Peyer's patch (tissue), 4 donors: Measurements from ENCODE around the gene MAN1A2.
"Not testable (repeated sequence)": the region's sequence is repeated elsewhere in the genome, so short reads cannot be mapped to it uniquely, and the experiment has no call there.

Experiments used
- POLR2A ChIP-seq, 2 donors: fragments of 450-650 bp; IDR thresholded peaks; one replicate each; pipeline ENCODE4 v1.5.1; 2017; ENCODE audit warnings: antibody characterized with exemption in 2 of 2, mild to moderate bottlenecking in 2 of 2, moderate library complexity in 2 of 2
- TF ChIP-seq, protein P1 (sequence below), 6 experiments: fragments of 450-650 bp in 4 of 6; fragments of 200-600 bp in 2 of 6; sonication (generic) in 1 of 6; IDR thresholded peaks; one replicate each; pipeline ENCODE4 v1.5.1; 2017 to 2019; ENCODE audit warnings: antibody characterized with exemption in 6 of 6, mild to moderate bottlenecking in 3 of 6, moderate library complexity in 1 of 6

DNA sequence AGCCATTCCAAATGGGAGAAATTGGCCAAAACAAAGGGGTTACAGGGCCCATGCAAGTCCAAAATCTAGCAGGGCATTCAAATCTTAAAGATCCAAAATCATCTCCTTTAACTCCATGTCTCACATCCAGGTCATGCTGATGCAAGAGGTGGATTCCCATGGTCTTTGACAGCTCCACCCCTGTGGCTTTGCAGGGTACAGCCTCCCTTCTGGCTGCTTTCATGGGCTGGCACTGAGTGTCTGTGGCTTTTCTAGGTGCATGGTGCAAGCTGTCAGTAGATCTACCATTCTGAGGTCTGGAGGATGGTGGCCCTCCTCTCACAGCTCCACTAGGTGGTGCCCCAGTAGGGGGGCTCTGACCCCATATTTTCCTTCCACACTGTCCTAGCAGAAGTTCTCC lies 191.2 kb downstream of the MAN1A2 start:
- TF ChIP-seq, protein P1, sequence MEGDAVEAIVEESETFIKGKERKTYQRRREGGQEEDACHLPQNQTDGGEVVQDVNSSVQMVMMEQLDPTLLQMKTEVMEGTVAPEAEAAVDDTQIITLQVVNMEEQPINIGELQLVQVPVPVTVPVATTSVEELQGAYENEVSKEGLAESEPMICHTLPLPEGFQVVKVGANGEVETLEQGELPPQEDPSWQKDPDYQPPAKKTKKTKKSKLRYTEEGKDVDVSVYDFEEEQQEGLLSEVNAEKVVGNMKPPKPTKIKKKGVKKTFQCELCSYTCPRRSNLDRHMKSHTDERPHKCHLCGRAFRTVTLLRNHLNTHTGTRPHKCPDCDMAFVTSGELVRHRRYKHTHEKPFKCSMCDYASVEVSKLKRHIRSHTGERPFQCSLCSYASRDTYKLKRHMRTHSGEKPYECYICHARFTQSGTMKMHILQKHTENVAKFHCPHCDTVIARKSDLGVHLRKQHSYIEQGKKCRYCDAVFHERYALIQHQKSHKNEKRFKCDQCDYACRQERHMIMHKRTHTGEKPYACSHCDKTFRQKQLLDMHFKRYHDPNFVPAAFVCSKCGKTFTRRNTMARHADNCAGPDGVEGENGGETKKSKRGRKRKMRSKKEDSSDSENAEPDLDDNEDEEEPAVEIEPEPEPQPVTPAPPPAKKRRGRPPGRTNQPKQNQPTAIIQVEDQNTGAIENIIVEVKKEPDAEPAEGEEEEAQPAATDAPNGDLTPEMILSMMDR (IDR thresholded peaks at IDR 0.05), result not testable (repeated sequence)
- TF ChIP-seq POLR2A (IDR thresholded peaks at IDR 0.05), result not testable (repeated sequence)
